ENCODE measurements around the gene SUSD1.

- TF ChIP-seq NFKBIZ (CRISPR knock-in tag; IDR thresholded peaks at IDR 0.05) (no peak), ELF4 (CRISPR knock-in tag; IDR thresholded peaks at IDR 0.05; ENCODE audit: borderline replicate concordance) (no peak), TAF1 (CRISPR knock-in tag; IDR thresholded peaks at IDR 0.05) (no peak), ZNF639 (CRISPR knock-in tag; conservative IDR thresholded peaks at IDR 0.05) (no peak), DNMT1 (CRISPR knock-in tag; IDR thresholded peaks at IDR 0.05) (no peak), ZNF18 (CRISPR knock-in tag; IDR thresholded peaks at IDR 0.05; ENCODE audit: insufficient replicate concordance) (no peak), POLR2A (IDR thresholded peaks at IDR 0.05; ENCODE audit: insufficient read depth in 1 of 2, low read depth in 2 of 2, low read length in 2 of 2) (no peak), ZBTB26 (CRISPR knock-in tag; IDR thresholded peaks at IDR 0.05; ENCODE audit: borderline replicate concordance) (no peak), CTCF (CRISPR knock-in tag; IDR thresholded peaks at IDR 0.05) (no peak), BCLAF1 (IDR thresholded peaks at IDR 0.05) (no peak), CENPBD1 (CRISPR knock-in tag; IDR thresholded peaks at IDR 0.05; ENCODE audit: borderline replicate concordance, low read depth) (no peak), ZNF746 (CRISPR knock-in tag; IDR thresholded peaks at IDR 0.05) (no peak)
Observed at GRCh38 chr9:112061152-112061740, 113.9 kb downstream of the SUSD1 start.

Data from HepG2 (cell line).